Mesodermal cell (in vitro differentiated cells): ENCODE measurements around the gene NT5C2.

ENCODE experiments used
- H3K27ac ChIP-seq: 2 replicates; pipeline ENCODE4 v1.7.0; 2013; ENCODE audit warnings: mild to moderate bottlenecking, low read depth, low read length, moderate library complexity; ENCODE audit not compliant: severe bottlenecking
- H3K36me3 ChIP-seq: 2 replicates; pipeline ENCODE4 v1.7.1; 2013; ENCODE audit warnings: mild to moderate bottlenecking, low read length, moderate library complexity; ENCODE audit not compliant: control insufficient read depth, insufficient read depth
- H3K4me1 ChIP-seq: one replicate; pipeline ENCODE4 v1.7.1; 2013; ENCODE audit warnings: mild to moderate bottlenecking, low read length; ENCODE audit not compliant: insufficient read depth, control insufficient read depth, poor library complexity, severe bottlenecking
- H3K4me3 ChIP-seq: 2 replicates; pipeline ENCODE4 v1.7.0; 2013; ENCODE audit warnings: low read length, control low read depth, mild to moderate bottlenecking; ENCODE audit not compliant: insufficient read depth, poor library complexity, severe bottlenecking; ENCODE audit errors: extremely low read depth
- H3K9me3 ChIP-seq: 2 replicates; pipeline ENCODE4 v1.7.1; 2013; ENCODE audit warnings: mild to moderate bottlenecking, low read length, moderate library complexity; ENCODE audit not compliant: control insufficient read depth
- WGBS, 2 experiments: methylation state at CpG; one replicate each; pipeline ENCODE4 v1.1.5; 2013; ENCODE audit warnings: missing lambda C conversion rate in 2 of 2; ENCODE audit not compliant: insufficient coverage in 2 of 2; 5-methylcytosine and 5-hydroxymethylcytosine counted together

The NT5C2 gene

DNA sequence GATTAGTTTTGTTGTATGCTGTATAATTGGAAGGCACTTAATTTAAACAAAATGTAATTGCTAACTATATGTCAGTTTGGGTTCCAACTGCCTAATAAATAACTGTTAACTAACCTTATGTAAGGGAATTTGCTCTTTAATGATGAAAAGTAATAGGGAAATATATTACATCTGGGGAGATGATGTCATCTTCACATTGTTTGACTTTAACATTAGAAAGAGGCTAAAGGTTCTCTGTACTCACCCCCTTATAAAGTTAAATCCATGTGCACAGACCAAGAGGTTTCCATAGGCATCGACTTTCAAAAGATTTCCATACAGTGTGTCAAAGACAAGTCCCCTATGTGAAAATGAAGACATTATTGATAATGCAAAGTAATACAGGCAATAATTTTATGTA lies 87.6 kb downstream of the NT5C2 start:
- H3K36me3 ChIP-seq = peaks cover 50% of the 10 kb centered on the region

GRCh38 chr10:103104721-103105120 lies 88.4 kb downstream of the NT5C2 start:
- Histone ChIP-seq H3K36me3 (peaks cover 53% of the 10 kb centered on the region), H3K4me3 (no peak overlapping the region), H3K9me3 (no peaks in the 10 kb centered on the region), H3K4me1 (no peaks in the 10 kb centered on the region), H3K27ac (peak overlapping the region; percentile 29)
- WGBS, 2 experiments = 100% methylated on average over 1 of the region's 2 CpGs; no CpG with 5 or more reads in 1 of the 2 experiments

More for the DNA sequence above, 87.6 kb downstream of the NT5C2 start:
- Histone ChIP-seq H3K9me3 (no peaks in the 10 kb centered on the region), H3K4me3 (no peak overlapping the region), H3K27ac (no peak overlapping the region), H3K4me1 (no peaks in the 10 kb centered on the region)
- WGBS, 2 experiments = no CpG with 5 or more reads among the region's 1 CpG

- H3K4me3 ChIP-seq = no peak overlapping the region
- no CpG with 5 or more reads among the region's 2 CpGs for WGBS, 2 experiments
- no peaks in the 10 kb centered on the region for H3K4me1 ChIP-seq
- H3K9me3 ChIP-seq = no peaks in the 10 kb centered on the region
- no peak overlapping the region for H3K27ac ChIP-seq
- peaks cover 55% of the 10 kb centered on the region for H3K36me3 ChIP-seq
Measured at GRCh38 chr10:103103989-103104388, 89.1 kb downstream of the NT5C2 start.

GRCh38 chr10:103102195-103102594 lies 90.9 kb downstream of the NT5C2 start:
- Histone ChIP-seq H3K36me3 (peaks cover 67% of the 10 kb centered on the region), H3K27ac (no peak overlapping the region), H3K4me3 (no peak overlapping the region), H3K4me1 (no peaks in the 10 kb centered on the region), H3K9me3 (no peaks in the 10 kb centered on the region)
- WGBS, 2 experiments = 100% methylated on average over 1 of the region's 3 CpGs

DNA sequence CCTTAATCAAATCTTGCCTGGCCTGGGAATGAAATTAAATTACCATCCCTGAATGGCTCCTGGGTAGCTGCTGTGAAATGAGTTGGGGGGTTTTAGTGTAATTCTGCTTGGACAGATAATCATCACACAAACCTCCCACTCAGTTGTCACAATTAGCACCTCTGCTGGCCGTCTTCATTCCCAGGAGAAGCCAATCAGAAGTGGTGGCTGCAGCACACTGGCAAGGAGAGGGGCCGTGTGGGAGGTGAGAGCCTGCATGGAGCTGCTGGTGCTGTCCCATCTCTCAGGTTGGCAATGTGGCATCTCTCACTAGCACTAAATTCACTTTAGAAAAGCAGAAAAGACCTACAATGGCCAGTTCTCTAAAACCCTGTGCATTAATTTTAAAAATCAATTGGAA lies 92.5 kb downstream of the NT5C2 start:
- peaks cover 71% of the 10 kb centered on the region for H3K36me3 ChIP-seq
- no peak overlapping the region for H3K4me3 ChIP-seq
- no peak overlapping the region for H3K27ac ChIP-seq
- no peaks in the 10 kb centered on the region for H3K4me1 ChIP-seq
- WGBS, 2 experiments = 79% methylated on average over 2 of the region's 2 CpGs; no CpG with 5 or more reads in 1 of the 2 experiments
- no peaks in the 10 kb centered on the region for H3K9me3 ChIP-seq

DNA sequence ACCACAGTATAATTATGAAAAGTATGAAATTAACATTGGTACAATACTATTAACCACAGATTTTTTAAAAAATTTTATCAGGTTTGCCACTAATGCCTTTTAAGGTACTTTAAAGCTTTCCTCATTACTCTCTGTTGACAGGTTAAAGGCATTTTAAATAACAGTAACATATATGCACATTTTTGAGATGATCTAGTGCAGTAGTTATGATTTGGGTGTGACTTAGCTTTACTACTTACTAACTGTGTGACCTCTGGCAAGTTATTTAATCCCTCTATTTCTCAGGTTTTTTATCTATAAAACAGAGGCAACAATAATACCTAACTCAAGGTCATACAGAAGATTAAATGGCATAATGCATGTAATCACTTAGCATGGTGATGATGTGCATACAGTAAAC lies 94.8 kb downstream of the NT5C2 start:
- no peaks in the 10 kb centered on the region for H3K9me3 ChIP-seq
- H3K27ac ChIP-seq = no peak overlapping the region
- H3K36me3 ChIP-seq = peaks cover 82% of the 10 kb centered on the region
- H3K4me3 ChIP-seq = no peak overlapping the region
- H3K4me1 ChIP-seq = no peaks in the 10 kb centered on the region

GRCh38 chr10:103096130-103096529 lies 96.9 kb downstream of the NT5C2 start:
- peaks cover 89% of the 10 kb centered on the region for H3K36me3 ChIP-seq
- no peak overlapping the region for H3K27ac ChIP-seq
- H3K9me3 ChIP-seq = no peaks in the 10 kb centered on the region
- WGBS, 2 experiments = 100% methylated on average over 1 of the region's 3 CpGs
- H3K4me1 ChIP-seq = no peaks in the 10 kb centered on the region
- H3K4me3 ChIP-seq = no peak overlapping the region

- H3K27ac ChIP-seq = no peak overlapping the region
- peaks cover 89% of the 10 kb centered on the region for H3K36me3 ChIP-seq
- no peak overlapping the region for H3K4me3 ChIP-seq
- H3K4me1 ChIP-seq = no peaks in the 10 kb centered on the region
- H3K9me3 ChIP-seq = no peaks in the 10 kb centered on the region
Measured at GRCh38 chr10:103095005-103095404, 98.1 kb downstream of the NT5C2 start.

- Histone ChIP-seq H3K27ac (no peak overlapping the region), H3K4me1 (no peaks in the 10 kb centered on the region), H3K36me3 (peaks cover 98% of the 10 kb centered on the region), H3K4me3 (no peak overlapping the region), H3K9me3 (no peaks in the 10 kb centered on the region)
- 95 to 97% methylated on average over 5 to 6 of the region's 7 CpGs for WGBS, 2 experiments
Measured at GRCh38 chr10:103090911-103091310, 102.2 kb downstream of the NT5C2 start.

DNA sequence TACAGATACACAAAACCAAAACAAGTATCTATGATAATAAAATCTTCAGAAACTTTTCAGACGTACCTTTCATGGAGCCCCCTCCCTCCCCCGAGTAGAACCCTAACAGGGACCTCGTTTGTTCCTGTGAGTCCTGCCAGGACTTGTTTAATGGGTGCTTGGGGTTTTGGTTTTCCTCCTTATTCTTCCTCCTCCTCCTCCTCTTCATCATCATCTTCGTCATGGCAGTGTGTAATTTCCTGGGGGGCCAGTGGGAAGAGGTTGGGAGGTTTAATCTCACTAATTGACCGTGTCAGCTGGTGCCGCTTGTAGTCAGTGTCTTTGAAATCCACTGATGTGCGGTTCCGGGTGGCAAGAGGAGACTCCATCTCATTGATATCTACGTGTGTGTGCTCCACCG lies 103.6 kb downstream of the NT5C2 start:
- H3K36me3 ChIP-seq = peaks cover 99% of the 10 kb centered on the region
- no peaks in the 10 kb centered on the region for H3K4me1 ChIP-seq
- no peak overlapping the region for H3K4me3 ChIP-seq
- no peak overlapping the region for H3K27ac ChIP-seq
- 87 to 99% methylated on average over 3 to 6 of the region's 10 CpGs for WGBS, 2 experiments
- H3K9me3 ChIP-seq = no peaks in the 10 kb centered on the region

DNA sequence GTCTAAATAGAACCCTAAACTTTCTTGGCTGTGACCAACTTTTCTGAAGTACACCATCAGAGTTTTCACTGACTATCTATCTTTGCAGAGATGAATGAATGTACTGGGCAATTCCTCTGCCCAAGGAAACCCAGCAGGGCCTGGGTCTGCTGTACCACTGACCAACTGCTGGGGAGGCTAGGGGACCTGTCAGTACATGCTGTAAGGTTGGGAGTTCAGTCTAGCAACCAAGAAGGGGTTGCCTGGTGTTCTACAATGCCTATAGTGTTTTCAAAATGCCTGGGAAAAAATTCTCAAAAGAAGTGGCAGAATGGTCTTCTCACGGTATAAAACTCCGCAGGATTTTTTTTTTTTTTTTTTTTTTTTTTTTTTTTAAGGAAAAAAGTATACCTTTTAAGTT lies 106.3 kb downstream of the NT5C2 start:
- no peak overlapping the region for H3K4me3 ChIP-seq
- no CpG with 5 or more reads among the region's 2 CpGs for WGBS, 2 experiments
- peaks cover 95% of the 10 kb centered on the region for H3K36me3 ChIP-seq

GRCh38 chr10:103086261-103086660 lies 106.8 kb downstream of the NT5C2 start:
- Histone ChIP-seq H3K4me1 (no peaks in the 10 kb centered on the region), H3K9me3 (no peaks in the 10 kb centered on the region), H3K36me3 (peaks cover 90% of the 10 kb centered on the region), H3K4me3 (no peak overlapping the region), H3K27ac (no peak overlapping the region)
- 100% methylated on average over 1 of the region's 2 CpGs; no CpG with 5 or more reads in 1 of the 2 experiments for WGBS, 2 experiments

More for the DNA sequence above, 106.3 kb downstream of the NT5C2 start:
- Histone ChIP-seq H3K9me3 (no peaks in the 10 kb centered on the region), H3K27ac (no peak overlapping the region), H3K4me1 (no peaks in the 10 kb centered on the region)
